Left forelimb (tissue), 1 donor: ENCODE results near the gene PHAF1.
"Not testable (repeated sequence)": the region's sequence is repeated elsewhere in the genome, so short reads cannot be mapped to it uniquely, and the experiment has no call there.

Experiments
- DNase-seq: peaks from one replicate; pipeline ENCODE4 v3.0.0-alpha.2; 2018; ENCODE audit warnings: low spot score

PHAF1 gene

GRCh38 chr16:67105246-67105645 is 4.5 kb upstream of the PHAF1 start:
- no peak for DNase-seq

GRCh38 chr16:67105881-67106280 is 3.9 kb upstream of the PHAF1 start:
- no peak for DNase-seq

GRCh38 chr16:67108489-67108888 is 1.3 kb upstream of the PHAF1 start:
- DNase-seq = no peak

- DNase-seq = no peak
Measured at GRCh38 chr16:67108931-67109406, 772 bp upstream of the PHAF1 start.

- DNase-seq = no peak
Measured at GRCh38 chr16:67111951-67112444, 2.3 kb downstream of the PHAF1 start.

GRCh38 chr16:67112591-67113399 is 3.1 kb downstream of the PHAF1 start:
- DNase-seq = peak; percentile 9

- DNase-seq = no peak
Measured at GRCh38 chr16:67114793-67115192, 5.1 kb downstream of the PHAF1 start.

- DNase-seq = no peak
Measured at GRCh38 chr16:67115639-67116038, 5.9 kb downstream of the PHAF1 start.

- no peak for DNase-seq
Measured at GRCh38 chr16:67116388-67117311, 6.9 kb downstream of the PHAF1 start.

GRCh38 chr16:67117716-67118115 is 8.0 kb downstream of the PHAF1 start:
- DNase-seq = no peak

- no peak for DNase-seq
Measured at GRCh38 chr16:67120025-67120424, 10.3 kb downstream of the PHAF1 start.

- DNase-seq = not testable (repeated sequence)
Measured at GRCh38 chr16:67122799-67123198, 13.1 kb downstream of the PHAF1 start.

- DNase-seq = no peak
Measured at GRCh38 chr16:67128417-67128816, 18.7 kb downstream of the PHAF1 start.

GRCh38 chr16:67128887-67129286 is 19.1 kb downstream of the PHAF1 start:
- DNase-seq = no peak

- DNase-seq = no peak
Measured at GRCh38 chr16:67129422-67129821, 19.7 kb downstream of the PHAF1 start.

GRCh38 chr16:67137605-67138004 is 27.9 kb downstream of the PHAF1 start:
- DNase-seq = no peak

- DNase-seq = no peak
Measured at GRCh38 chr16:67141391-67141790, 31.6 kb downstream of the PHAF1 start.

GRCh38 chr16:67142342-67142741 is 32.6 kb downstream of the PHAF1 start:
- DNase-seq = no peak

- no peak for DNase-seq
Measured at GRCh38 chr16:67144943-67145342, 35.2 kb downstream of the PHAF1 start.

GRCh38 chr16:67145746-67146145 is 36.0 kb downstream of the PHAF1 start:
- no peak for DNase-seq

GRCh38 chr16:67146523-67147357 is 37.0 kb downstream of the PHAF1 start:
- DNase-seq = no peak
